Activated T-cell treated with anti-CD3 and anti-CD28 coated beads for 48 hours (primary cell): ENCODE measurements around the gene CRIP2.

Experiments
- DNase-seq: peaks from one replicate; pipeline ENCODE4 v3.0.0-alpha.2; 2020; ENCODE audit warnings: low read depth

CRIP2 gene

DNA sequence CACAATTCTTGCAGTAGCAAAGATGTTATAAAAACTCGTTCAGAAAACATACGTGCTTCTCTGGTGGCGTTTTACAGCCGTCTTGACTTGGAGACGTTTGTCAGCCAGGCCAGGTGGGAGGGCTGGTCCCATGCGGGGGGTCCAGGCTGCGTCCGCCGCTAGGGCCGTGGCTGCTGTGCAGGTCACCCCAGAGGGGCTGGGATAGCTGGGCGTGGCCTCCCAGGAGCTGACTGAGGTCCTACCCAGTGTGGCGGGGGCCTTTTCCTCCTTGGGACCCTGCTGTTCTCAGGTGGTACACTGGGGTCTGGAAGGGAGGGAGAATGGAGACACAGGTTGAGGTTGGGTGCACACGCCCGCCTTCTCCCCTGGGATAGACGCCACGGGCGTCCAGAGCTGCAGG lies 29.8 kb upstream of the CRIP2 start:
- DNase-seq = no peak

DNA sequence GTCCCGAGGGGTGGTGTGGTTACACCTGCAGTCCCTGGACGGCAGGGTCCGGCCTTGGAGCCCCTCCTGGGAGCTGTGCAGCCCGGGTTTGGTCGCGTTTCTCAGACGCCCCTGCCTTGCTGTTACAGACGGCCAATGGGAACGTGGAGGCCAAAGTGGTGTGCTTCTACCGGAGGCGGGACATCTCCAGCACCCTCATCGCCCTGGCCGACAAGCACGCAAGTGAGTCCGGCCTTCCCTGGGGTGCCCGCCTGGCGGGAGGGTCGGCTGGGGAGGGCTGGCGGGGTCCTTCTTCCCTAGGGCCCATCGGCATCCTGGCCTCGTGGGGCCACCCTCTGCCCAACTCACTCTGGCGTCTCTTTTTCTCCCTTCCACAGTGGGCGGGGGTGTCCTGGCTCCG lies 29.3 kb upstream of the CRIP2 start:
- no peak for DNase-seq

DNA sequence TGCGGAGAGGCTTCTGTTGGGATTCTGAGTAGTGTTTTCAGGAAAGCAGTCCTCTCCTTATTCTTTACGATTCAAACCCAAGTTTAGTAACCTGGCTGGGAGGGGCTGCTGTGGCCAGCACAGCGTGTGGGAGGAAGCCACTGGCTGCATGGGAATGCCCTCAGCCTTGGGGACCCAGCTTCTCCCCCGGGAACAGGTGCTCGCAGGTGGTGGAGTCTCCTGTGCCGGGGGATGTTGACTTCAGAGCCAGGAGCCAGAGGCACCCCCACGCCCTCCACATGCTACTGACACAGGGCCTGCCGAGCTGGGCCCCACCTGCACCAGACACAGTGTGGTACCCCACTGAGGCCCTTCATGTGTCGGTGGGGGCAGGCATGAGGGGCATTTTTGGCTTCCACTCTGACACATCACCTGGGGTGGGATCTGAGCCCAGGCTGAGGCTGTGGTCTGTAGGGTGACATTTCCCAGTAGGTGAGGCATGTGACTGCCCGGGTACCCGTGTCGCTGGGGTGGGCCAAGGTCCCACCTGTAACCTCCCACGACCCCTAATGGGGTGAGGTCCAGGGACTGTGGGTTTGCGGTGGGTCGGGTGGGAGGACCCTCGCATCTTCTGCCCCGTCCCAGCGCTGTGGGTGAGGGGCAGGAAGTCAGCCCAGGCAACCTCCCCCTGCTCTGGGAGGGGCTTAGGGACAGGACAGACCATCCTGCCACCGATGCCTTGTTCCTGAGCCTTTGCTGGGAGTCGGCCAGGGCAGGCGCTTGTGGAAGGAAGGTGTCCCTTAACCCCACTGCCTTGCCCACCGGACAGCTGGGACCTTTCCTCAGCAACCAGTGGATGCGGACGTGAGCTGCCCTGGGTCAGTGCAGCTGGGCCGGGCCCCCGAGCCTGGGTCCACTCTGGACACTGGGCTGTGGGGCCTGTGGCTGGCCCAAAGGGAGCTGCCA lies 28.4 kb upstream of the CRIP2 start:
- DNase-seq = no peak

DNA sequence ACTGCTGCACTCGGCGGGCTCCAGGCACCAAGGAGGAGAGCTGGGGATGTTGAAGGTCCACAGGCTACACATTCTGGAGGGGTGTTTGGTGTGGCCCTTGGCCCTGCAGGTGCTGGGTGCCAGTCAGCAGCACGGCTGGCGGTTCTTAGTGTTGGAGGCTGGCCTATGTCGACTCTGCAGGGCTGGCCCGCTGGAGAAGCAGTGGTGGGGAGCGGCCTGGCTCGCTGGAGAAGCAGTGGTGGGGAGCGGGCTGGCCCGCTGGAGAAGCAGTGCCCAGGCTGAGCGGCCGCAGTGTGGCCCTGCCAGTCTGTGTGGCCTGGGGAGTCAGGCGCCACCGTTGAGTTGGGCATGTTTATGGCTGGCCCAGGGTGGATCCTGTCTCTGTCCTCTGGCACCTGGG lies 27.6 kb upstream of the CRIP2 start:
- no peak for DNase-seq

DNA sequence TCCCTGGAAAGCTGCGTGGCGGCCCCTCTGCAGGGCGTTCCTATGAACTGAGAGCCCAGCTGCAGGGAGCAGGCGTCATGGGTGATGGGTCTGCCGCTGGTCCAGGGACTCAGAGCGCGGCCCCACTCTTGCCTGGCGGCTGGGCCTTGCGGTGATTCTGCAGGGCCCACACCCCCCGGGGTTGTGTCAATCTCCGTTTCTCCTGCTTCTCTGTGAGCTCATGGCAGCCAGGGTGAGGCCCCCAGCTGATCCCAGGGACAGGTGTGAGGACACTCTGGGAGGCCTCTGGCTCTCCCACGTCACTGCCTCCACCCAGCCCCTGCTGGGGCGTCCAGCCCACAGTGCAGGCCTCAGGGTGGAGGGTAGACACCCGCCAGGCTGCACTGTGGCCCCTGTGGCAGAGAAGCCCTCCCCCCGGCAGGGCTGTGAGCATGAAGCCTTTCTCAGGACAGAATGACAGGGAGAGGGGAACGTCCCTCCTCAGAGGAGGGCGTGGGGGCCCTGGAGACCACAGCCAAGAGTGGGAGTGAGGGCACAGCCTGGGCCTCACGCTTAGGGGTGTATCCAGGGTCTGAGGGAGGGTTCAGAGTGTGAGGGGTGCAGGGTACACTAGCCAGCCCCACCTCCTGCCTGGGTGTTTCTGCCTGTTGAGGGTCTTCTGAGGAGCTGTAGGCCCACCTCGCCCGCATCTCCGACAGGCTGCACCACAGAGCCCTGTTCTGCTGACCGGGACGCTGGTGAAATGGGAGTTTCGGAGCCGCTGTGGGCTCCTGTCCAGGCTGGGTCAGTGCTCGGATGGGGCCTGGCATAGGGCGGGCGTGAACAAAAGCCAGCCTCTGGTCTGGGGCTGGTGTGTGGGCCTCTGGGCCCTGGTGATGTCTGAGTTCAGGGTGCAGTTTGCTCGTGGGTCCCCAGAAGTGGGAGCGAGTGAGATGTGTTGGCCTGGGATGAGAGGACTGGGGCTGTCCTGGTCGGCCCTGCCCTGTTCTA lies 26.7 kb upstream of the CRIP2 start:
- DNase-seq = no peak

DNA sequence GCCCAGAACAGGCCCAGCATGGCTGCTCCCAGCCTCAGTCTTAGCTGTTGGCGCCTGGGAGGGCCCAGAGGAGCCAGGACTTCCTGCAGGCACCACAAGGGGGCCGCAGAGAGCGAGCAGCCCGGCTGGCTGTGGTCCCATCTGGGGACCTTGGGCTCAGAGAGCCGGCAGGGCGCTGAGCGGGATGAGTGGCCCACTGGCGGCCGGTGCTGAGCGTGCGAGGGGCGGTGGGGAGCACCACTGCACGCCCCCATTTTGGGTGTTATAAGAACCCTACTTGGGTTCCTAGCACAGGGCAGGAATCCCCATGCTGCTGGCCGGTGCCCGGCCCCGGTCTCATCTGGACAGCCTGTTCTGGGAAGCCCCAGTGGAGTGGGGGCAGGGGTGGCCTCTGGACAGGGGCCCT lies 25.9 kb upstream of the CRIP2 start:
- peak; percentile 54 for DNase-seq

DNA sequence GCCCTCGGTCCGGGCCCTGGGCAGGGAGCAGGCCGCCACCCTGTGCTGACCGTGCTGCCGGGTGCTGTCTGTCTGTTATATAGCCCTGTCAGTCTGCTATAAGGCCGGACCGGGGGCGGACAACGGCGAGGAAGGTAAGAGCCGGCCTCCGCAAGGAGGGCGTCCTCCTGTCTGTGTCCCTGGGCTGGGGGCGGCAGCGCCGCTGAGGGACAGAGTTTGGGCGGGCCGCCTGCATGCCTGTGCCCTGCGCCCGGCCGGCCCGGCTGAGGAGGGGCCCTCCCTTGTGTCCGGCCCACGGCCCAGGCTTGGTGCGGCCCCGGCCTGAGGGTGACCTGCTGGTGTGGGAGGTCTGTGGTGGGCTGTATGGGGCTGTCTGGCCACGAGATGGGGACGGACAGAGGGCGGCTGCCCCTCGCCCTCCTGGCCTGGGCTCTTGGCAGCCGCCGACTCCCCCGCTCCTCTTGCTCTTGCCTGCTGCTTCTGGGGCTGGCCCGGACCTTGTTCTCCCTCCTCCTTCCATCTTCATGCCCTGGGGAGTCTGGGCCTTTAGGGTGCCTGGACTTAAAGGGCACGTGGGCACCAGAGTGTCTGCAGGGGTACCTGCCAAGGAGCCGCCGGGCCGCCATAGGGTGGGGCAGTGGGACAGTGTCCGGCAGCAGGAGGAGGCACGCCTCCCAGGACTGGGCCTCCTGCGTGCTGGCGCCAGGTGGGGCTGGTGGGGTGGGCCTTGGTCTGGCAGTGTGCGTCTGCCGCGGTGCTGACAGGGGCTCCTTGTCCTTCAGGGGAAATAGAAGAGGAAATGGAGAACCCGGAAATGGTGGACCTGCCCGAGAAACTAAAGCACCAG lies 25.1 kb upstream of the CRIP2 start:
- no peak for DNase-seq

DNA sequence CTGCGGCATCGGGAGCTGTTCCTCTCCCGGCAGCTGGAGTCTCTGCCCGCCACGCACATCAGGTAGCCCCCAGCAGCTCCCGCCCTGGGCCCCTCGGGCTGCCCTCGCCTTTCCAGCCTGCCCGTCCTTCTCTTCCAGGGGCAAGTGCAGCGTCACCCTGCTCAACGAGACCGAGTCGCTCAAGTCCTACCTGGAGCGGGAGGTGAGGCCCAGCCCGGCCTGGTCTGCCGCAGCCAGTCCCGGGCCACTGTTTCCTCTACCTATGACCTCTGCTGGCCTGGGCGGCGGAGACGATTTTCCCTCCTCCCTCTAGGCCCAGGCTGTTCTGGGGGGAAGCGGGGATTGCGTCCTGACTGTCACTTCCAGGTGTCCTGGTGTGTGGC lies 24.5 kb upstream of the CRIP2 start:
- DNase-seq = no peak

DNA sequence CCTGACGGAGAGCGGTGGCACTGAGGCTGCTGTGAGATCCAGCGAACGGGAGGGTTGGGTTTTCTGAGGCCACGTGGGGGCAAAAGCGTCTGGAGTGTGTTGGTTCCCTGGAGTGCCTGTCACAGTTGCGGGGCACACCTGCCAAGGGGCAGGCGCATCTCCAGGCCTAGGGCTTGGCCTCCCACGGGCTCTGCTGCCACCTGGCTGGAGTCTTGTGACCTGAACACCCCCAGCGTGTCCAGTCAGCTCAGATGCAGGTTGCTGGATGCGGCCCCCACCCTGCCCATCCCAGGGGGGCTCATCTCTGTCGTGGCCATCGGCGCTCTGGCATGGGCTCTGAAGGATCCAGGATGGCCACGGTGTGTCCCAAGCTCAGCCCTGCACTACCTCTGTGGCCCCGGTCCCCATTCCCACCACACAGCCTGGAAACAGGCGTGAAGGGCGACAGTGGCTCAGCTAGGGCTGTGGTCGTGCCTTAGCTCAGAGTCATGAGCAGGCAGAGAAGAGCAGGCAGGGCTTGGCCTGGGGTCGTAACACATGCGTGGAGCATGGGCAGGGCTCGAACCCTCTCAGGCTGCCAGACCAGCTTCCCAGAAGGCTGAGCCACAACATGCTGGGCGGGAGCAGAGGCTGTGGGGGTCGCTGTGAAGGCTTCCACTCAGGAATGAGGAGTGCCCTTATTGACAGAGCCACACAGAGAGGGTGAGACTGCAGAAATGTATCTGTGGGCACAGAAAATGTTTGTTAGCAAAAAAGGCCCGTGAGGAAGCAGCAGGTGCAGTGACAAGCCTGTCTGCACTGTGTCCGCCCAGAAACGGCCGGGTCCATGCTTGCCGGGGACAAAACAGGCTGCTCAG lies 23.5 kb upstream of the CRIP2 start:
- no peak for DNase-seq

DNA sequence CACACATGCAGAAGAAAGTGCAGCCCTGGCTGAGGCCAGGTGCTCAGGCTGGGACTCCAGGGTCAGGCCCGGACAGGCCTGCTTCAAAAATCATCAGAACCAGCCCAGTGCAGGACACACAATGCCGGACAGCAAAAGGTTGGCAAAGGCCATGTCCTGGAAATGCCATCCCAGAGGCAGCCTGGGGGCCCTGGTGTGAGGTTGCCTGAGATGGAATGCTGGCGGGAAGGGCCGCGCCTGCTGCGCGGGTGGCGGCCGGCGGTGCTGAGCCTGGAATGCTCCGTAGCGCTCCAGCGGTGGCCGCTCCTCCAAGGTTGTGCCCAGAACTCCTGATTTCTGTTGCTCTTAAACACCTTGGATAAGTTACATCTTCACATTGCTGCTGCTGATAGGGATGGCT lies 21.7 kb upstream of the CRIP2 start:
- DNase-seq = no peak

DNA sequence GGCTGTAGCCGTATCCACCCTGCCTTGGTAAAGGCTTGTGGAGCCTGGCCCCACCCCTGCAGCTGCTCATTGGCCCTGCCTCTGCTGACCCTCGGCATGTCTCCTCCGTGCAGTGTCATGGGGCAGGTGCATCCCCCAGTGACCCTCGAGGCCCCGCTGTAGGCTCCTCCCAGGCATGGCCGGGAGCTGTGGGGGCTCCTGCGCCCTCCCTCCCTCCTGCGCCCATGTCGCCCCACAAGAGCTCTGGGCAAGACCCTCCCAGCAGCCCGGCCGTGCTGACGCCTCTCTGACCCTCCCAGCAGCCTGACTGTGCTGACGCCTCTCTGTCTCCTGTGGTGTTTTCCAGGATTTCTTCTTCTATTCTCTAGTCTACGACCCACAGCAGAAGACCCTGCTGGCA lies 20.8 kb upstream of the CRIP2 start:
- no peak for DNase-seq

DNA sequence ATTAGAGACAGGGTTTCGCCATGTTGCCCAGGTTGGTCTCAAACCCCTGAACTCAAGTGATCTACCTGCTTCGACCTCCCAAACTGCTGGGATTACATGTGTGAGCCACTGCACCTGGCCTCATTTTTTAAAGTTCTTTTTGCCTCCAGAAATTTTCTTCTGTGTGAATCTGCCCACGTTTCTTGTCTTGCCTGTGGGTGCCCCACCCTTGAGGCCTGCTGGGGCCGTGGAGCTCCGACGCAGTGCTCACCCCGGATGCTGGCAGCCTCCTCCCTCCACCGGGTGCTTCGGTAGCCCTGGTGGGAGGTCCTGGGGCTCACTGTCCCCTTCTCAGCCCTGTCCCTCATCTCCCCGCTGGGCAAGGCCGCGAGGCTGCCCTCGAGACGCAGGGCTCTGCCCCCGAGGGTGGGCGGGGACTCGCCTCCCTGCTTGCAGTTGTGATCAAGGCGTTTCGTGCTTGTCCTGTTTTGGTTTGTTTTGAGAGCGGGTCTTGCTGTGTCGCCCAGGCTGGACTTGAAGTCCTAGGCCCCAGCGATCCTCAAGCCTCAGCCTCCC lies 19.5 kb upstream of the CRIP2 start:
- no peak for DNase-seq

DNA sequence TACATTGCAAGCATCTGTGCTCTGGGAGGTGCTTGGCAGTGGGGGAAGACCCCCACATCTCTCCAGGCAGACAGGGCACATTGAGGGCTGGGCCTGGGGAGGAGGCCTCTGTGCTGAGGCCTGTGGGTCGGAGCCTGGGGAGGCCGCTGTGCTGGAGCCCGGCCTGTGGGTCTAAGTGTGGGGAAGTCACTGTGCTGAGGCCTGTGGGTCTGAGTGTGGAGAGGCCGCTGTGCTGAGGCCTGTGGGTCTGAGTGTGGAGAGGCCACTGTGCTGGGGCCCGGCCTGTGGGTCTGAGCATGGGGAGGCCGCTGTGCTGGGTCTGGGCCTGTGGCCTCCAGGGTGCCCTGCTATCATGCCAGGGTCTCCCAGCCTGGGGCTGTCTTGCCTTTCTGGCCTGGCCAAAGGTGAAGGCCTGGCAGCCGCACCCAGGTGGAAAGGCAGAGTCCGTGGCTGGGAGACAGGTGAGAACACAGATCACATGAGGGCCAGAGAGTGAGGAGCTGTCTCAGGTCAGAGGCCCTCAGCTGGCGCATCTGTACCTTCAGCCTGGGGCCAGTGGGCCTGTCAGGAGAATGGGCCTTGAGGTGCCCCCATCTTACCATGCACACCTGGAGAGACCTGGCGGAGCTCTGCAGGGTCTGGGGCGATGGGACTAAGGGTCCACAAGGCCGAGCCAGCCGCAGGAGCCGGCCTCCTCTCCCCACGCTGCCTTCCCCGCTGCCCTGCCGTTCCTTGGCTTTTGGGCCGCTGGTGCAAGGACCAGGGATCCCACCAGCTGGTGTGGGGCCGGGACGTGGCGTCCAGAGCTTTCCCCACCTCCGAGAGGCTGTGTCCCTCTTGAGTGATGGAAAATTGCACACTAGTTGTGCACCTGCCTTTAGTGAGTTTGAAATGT lies 18.6 kb upstream of the CRIP2 start:
- no peak for DNase-seq

DNA sequence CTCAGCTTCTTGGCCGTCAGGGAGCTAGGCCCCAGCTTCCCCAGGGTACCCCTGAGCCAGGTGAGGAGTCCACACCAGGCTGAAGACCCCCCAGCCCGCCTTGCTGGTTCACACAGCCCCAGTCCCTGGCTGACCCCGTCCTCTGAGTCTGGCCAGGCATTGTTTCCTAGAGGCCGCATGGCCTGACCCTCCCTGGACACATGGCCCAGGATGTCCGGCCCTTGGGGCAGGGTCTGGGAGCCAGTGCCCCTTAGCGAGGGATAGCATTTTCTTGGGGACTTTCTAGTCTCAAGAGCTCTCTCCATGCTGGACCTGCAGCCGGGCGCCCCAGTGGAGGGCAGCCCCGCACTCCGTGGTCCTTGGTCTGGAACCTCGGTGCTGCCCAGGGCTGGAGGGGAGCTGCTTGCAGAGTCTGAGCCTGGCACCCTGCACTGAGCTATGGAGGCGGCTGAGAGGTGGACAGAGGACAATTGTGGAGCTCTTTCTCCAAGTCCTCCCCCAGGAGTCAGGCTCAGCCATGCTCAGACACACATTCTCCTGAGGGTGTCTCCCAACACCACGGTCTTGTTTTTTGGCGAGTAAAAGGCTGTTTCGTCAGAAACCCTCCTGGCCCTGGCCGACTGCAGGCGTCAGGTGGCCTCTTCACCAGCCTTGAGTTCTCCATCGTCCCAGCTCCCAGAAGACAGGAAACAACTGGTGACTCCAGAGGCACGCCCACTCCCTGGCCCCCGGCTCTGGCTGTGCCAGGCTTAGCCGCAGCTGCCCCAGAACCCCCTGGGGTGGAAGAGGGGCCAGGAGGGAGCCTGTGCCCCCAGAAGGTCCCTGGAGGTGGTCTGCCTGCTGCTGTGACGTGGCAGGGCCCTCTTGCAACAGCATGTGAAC lies 17.6 kb upstream of the CRIP2 start:
- DNase-seq = no peak

DNA sequence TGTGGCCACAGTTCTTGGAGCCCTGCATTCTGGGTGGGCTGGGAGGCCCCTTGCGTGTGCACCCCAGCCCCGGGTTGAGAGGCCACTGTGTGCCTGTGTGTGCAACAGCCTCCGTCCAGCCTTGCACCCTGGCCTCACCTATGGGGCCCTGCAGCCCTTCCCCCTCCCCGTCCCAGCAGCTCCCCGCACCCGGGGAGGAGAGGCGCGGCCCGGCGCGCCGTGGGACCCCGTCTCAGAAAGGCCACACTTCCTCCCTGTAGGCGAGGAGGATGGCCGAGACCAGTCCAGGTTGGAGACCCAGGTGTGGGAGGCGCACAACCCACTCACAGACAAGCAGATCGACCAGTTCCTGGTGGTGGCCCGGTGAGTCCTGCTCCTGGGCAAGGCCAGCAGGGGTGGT lies 16.6 kb upstream of the CRIP2 start:
- no peak for DNase-seq

DNA sequence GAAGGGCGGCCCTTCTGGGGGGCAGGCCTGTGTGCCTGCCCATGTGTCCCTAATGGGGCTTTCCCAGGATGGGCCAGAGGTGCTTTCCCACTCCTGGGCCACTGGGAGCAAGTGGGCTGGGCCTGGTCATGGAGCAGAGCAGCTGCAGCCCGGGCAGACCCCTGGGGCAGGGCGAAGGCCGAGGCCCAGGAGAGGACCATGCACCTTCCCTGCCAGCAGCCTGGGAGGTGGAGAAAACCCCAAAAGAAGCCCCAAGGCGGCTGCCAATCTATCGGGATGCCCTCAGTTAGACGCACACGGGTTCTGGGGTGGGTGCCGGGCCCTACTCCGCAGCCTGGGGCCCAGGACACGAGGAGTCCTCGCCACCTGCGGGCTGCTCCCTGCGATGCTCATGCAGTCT lies 16.1 kb upstream of the CRIP2 start:
- no peak for DNase-seq

DNA sequence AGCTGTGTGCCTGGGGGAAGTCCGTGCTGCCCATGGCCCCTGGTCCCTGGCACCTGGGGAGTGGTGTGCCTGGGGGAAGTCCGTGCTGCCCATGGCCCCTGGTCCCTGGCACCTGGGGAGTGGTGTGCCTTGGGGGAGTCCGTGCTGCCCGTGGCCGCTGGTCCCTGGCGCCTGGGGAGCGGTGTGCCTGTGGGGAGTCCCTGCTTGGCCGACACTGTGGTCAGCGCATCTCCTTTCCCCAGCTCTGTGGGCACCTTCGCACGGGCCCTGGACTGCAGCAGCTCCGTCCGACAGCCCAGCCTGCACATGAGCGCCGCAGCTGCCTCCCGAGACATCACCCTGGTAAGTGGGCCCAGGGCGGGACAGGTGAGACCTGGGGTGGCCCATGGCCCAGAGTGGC lies 14.5 kb upstream of the CRIP2 start:
- no peak for DNase-seq

DNA sequence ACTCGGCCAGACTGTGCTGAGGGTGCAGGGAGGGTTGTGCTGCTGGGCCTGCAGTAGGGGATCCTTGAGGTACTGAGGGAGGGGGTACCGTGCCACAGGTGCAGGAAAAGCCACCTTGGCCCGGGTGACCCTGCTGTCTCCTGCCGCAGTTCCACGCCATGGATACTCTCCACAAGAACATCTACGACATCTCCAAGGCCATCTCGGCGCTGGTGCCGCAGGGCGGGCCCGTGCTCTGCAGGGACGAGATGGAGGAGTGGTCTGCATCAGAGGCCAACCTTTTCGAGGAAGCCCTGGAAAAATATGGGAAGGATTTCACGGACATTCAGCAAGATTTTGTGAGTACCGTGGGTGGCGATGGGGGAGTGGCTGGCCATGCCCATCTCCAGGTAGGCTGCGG lies 14.0 kb upstream of the CRIP2 start:
- DNase-seq = no peak

DNA sequence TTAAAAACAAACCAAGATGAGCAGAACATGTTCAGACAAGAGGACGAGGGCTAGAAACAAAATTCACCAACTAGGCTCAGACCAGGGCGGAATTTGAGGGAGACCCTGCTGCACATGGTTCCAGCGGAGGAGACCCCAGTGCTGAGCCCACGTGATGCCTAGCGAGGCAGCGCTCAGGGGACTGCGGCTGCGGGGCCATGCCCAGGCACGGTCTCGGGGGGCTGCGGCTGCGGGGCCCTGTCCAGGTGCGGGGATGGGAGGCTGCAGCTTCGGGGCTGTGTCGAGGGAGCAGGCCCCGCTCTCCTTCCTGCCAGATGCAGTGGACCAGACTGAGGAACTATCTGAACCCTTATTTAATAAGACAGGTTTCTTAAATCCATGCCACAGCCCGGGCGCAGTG lies 12.7 kb upstream of the CRIP2 start:
- DNase-seq = no peak
